MM.1S (cell line): ENCODE data around the gene TFIP11.

ENCODE experiments used
- DNase-seq: peaks from one replicate; pipeline ENCODE4 v3.0.0-alpha.2; 2015
- H2AFZ ChIP-seq: fragments of 300-600 bp; sonication (generic); 2 replicates; pipeline ENCODE4 v1.6.0; 2016; ENCODE audit warnings: antibody characterized with exemption, low read length
- H3F3A ChIP-seq: fragments of 300-600 bp; sonication (generic); 2 replicates; pipeline ENCODE4 v1.6.1; 2016; ENCODE audit warnings: mild to moderate bottlenecking, antibody characterized with exemption, low read length, moderate library complexity, mixed read lengths; ENCODE audit not compliant: insufficient read depth
- H3K27ac ChIP-seq: fragments of 300-600 bp; sonication (generic); 2 replicates; pipeline ENCODE4 v1.5.1; 2016; ENCODE audit warnings: mild to moderate bottlenecking, low read length
- H3K27me3 ChIP-seq: fragments of 300-600 bp; sonication (generic); replicated peaks from 2 replicates; pipeline ENCODE4 v1.6.0; 2016; ENCODE audit warnings: low read length; ENCODE audit not compliant: insufficient read depth
- H3K36me3 ChIP-seq: fragments of 300-600 bp; sonication (generic); replicated peaks from 2 replicates; pipeline ENCODE4 v1.6.1; 2016; ENCODE audit warnings: mild to moderate bottlenecking, low read length, mixed read lengths; ENCODE audit not compliant: insufficient read depth
- H3K4me1 ChIP-seq: fragments of 300-600 bp; sonication (generic); 2 replicates; pipeline ENCODE4 v1.6.1; 2016; ENCODE audit warnings: low read length, mixed read lengths
- H3K4me2 ChIP-seq: fragments of 300-600 bp; sonication (generic); 2 replicates; pipeline ENCODE4 v1.6.0; 2016; ENCODE audit warnings: low read depth, low read length
- H3K4me3 ChIP-seq: fragments of 300-600 bp; sonication (generic); 2 replicates; pipeline ENCODE4 v1.5.1; 2016; ENCODE audit warnings: low read length, mixed read lengths
- H3K79me2 ChIP-seq: fragments of 300-600 bp; sonication (generic); 2 replicates; pipeline ENCODE4 v1.6.1; 2016; ENCODE audit warnings: mixed run types, low read length, mixed read lengths
- H3K9ac ChIP-seq: fragments of 300-600 bp; sonication (generic); 2 replicates; pipeline ENCODE4 v1.6.1; 2016; ENCODE audit warnings: low read length, mixed read lengths
- H3K9me2 ChIP-seq: fragments of 300-600 bp; sonication (generic); replicated peaks from 2 replicates; pipeline ENCODE4 v1.6.1; 2016; ENCODE audit warnings: mild to moderate bottlenecking, low read length, mixed read lengths; ENCODE audit not compliant: insufficient read depth
- H3K9me3 ChIP-seq: fragments of 300-600 bp; sonication (generic); replicated peaks from 2 replicates; pipeline ENCODE4 v1.6.1; 2016; ENCODE audit warnings: mild to moderate bottlenecking, low read length, mixed read lengths; ENCODE audit not compliant: insufficient read depth
- H4K20me1 ChIP-seq: fragments of 300-600 bp; sonication (generic); 2 replicates; pipeline ENCODE4 v1.6.1; 2016; ENCODE audit warnings: mild to moderate bottlenecking, low read length, moderate library complexity, mixed read lengths; ENCODE audit not compliant: insufficient read depth
- EZH2 ChIP-seq: fragments of 300-600 bp; sonication (generic); optimal IDR thresholded peaks from 2 replicates; pipeline ENCODE3; 2017; ENCODE audit warnings: low read depth, mild to moderate bottlenecking, antibody characterized with exemption, low read length, mixed read lengths
- EZH2phosphoT487 ChIP-seq: fragments of 300-600 bp; sonication (generic); IDR thresholded peaks from 2 replicates; pipeline ENCODE4 v1.6.1; 2018; ENCODE audit warnings: antibody characterized with exemption, low read length
- TF ChIP-seq, protein P1 (sequence below): fragments of 300-600 bp; sonication (generic); IDR thresholded peaks from 2 replicates; pipeline ENCODE4 v1.5.1; 2016; ENCODE audit warnings: antibody characterized with exemption, low read length, mixed read lengths

Gene TFIP11

DNA sequence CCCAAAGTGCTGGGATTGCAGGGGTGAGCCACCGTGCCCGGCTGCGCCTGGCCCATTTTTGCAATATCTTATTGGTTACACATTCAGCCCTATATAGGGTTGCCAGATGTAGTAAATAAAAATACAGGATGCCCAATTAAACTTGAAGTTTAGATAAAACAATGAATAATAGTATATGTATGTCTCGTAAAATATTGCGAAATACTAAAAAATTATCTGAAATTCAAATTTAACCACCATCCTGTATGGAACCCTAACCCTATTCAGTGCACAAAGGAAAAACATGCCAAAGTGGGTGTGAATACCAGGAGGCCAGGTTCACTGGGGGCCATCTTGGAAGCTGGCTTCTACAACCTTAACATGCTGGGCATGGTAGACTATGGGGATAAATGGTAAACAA, 5.2 kb upstream of the TFIP11 start:
- Histone ChIP-seq H3K9ac (no peak overlapping the region), H3K27me3 (no peaks in the 10 kb centered on the region), H3K27ac (no peak overlapping the region), H3K4me1 (peaks cover 4% of the 10 kb centered on the region; the same call in 1 of the 2 replicates), H3K4me3 (no peak overlapping the region), H3K9me3 (no peaks in the 10 kb centered on the region), H3K79me2 (peaks cover 11% of the 10 kb centered on the region; the same call in 1 of the 2 replicates), H3K36me3 (no peaks in the 10 kb centered on the region), H3F3A (peaks cover 18% of the 10 kb centered on the region), H2AFZ (no peak overlapping the region), H4K20me1 (no peaks in the 10 kb centered on the region), H3K9me2 (no peaks in the 10 kb centered on the region), H3K4me2 (no peak overlapping the region)
- DNase-seq = no peak
- TF ChIP-seq EZH2phosphoT487 (no peak), EZH2 (no peak)
- TF ChIP-seq, protein P1, sequence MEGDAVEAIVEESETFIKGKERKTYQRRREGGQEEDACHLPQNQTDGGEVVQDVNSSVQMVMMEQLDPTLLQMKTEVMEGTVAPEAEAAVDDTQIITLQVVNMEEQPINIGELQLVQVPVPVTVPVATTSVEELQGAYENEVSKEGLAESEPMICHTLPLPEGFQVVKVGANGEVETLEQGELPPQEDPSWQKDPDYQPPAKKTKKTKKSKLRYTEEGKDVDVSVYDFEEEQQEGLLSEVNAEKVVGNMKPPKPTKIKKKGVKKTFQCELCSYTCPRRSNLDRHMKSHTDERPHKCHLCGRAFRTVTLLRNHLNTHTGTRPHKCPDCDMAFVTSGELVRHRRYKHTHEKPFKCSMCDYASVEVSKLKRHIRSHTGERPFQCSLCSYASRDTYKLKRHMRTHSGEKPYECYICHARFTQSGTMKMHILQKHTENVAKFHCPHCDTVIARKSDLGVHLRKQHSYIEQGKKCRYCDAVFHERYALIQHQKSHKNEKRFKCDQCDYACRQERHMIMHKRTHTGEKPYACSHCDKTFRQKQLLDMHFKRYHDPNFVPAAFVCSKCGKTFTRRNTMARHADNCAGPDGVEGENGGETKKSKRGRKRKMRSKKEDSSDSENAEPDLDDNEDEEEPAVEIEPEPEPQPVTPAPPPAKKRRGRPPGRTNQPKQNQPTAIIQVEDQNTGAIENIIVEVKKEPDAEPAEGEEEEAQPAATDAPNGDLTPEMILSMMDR = no peak

DNA sequence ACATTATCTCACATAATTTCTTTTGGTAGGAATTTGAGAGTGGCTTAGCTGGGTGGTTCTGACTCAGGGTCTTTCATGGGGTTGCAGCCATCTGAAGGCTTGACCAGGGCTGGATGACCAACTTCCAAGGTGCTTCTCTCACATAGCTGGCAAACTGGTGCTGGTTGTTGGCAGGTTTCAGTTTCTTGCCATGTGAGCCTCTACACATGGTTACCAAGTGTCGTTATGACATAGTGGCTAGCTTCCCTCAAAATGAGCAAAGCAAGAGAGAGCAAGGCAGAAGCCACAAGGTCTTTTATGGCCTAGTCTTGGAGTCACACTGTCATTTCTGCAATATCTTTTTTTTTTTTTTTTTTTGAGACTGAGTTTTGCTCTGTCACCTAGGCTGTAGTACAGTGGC, 4.2 kb upstream of the TFIP11 start:
- H3K79me2 ChIP-seq = peaks cover 21% of the 10 kb centered on the region
- TF ChIP-seq, protein P1 = no peak
- TF ChIP-seq EZH2phosphoT487 = no peak
- no peak for TF ChIP-seq EZH2
- H3K9ac ChIP-seq = no peak overlapping the region
- H2AFZ ChIP-seq = no peak overlapping the region
- no peak overlapping the region for H3K4me3 ChIP-seq
- no peaks in the 10 kb centered on the region for H3K36me3 ChIP-seq
- H3K4me1 ChIP-seq = peaks cover 6% of the 10 kb centered on the region
- H3K27ac ChIP-seq = no peak overlapping the region
- peaks cover 15% of the 10 kb centered on the region for H3F3A ChIP-seq
- H3K4me2 ChIP-seq = no peak overlapping the region
- H3K9me2 ChIP-seq = no peaks in the 10 kb centered on the region
- no peak for DNase-seq
- no peaks in the 10 kb centered on the region for H4K20me1 ChIP-seq
- no peaks in the 10 kb centered on the region for H3K27me3 ChIP-seq
- no peaks in the 10 kb centered on the region for H3K9me3 ChIP-seq

DNA sequence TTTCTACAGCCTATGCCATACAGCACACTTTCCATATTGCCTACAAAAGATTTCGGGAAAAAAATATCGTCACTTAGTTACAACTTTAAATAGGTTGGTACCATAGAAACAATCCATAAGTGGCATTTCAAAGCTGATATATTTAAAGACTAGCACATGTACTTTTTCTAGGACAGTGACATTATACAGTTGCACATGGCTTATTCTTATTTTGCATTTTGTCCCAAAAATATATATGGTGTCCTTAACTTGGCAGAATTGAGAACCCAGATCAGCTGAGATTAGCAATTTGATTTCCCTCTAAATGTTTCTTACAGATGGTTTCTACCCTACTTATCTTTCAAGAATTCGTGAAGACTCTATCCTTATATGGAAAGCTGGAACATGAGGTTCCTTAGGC, 3.7 kb upstream of the TFIP11 start:
- Histone ChIP-seq H3F3A (peaks cover 15% of the 10 kb centered on the region), H3K9me2 (no peaks in the 10 kb centered on the region), H2AFZ (no peak overlapping the region), H3K9ac (no peak overlapping the region), H3K27ac (no peak overlapping the region), H3K36me3 (no peaks in the 10 kb centered on the region), H3K27me3 (no peaks in the 10 kb centered on the region), H3K4me3 (no peak overlapping the region), H3K79me2 (peaks cover 26% of the 10 kb centered on the region), H3K9me3 (no peaks in the 10 kb centered on the region), H3K4me1 (peaks cover 12% of the 10 kb centered on the region), H3K4me2 (no peak overlapping the region), H4K20me1 (no peaks in the 10 kb centered on the region)
- DNase-seq = no peak
- TF ChIP-seq, protein P1 = no peak
- TF ChIP-seq EZH2phosphoT487 (no peak), EZH2 (no peak)
